Muscle of leg (tissue), 11 donors: ENCODE results near the gene RHOB. TPM values are rescaled to one million over a fixed set of nuclear protein-coding genes. Genes with fewer than 3 reads are reported as not detected.

Experiments used
- DNase-seq: peaks from one replicate; pipeline ENCODE4 v3.0.0; 2013
- H3K27ac ChIP-seq: one replicate; pipeline ENCODE4 v1.5.1; 2013; ENCODE audit warnings: mild to moderate bottlenecking, low read length, control low read depth
- H3K27me3 ChIP-seq: one replicate; pipeline ENCODE4 v1.6.1; 2013; ENCODE audit warnings: low read length; ENCODE audit not compliant: control insufficient read depth, insufficient read depth
- H3K36me3 ChIP-seq: one replicate; pipeline ENCODE4 v1.6.1; 2013; ENCODE audit warnings: low read length; ENCODE audit not compliant: control insufficient read depth, insufficient read depth
- H3K4me1 ChIP-seq: one replicate; pipeline ENCODE4 v1.6.1; 2013; ENCODE audit warnings: low read length; ENCODE audit not compliant: control insufficient read depth, insufficient read depth
- H3K4me3 ChIP-seq: one replicate; pipeline ENCODE4 v1.5.1; 2013; ENCODE audit warnings: low read length, control low read depth
- H3K9me3 ChIP-seq: replicated peaks from 2 replicates; pipeline ENCODE4 v1.6.1; 2013; ENCODE audit warnings: low read depth, low read length; ENCODE audit not compliant: control insufficient read depth
- WGBS: methylation state at CpG from one replicate; pipeline ENCODE4 v1.1.5; 2013; ENCODE audit warnings: missing lambda C conversion rate; ENCODE audit not compliant: insufficient coverage; 5-methylcytosine and 5-hydroxymethylcytosine counted together
- polyA plus RNA-seq, 8 donors: library from polyadenylated mRNA; unstranded; fragments of 120-200 nt; gene quantifications; one replicate each; pipeline versions ENCODE4 v1.2.1 to v1.2.3, GENCODE V29; 2013; ENCODE audit warnings: inconsistent platforms in 1 of 8, low replicate concordance in 1 of 8; ENCODE audit not compliant: insufficient read length in 8 of 8, insufficient read depth in 1 of 8
- total RNA-seq: library from RNA; stranded (reverse); fragments of 120-200 nt; gene quantifications from one replicate; pipeline ENCODE4 v1.2.4, GENCODE V29; 2013

RHOB gene
- total and polyA plus RNA-seq, 9 donors = 90.9 to 174 (median 135) TPM

- H3K4me3 ChIP-seq = no peak overlapping the region
- H3K4me1 ChIP-seq = peaks cover 25% of the 10 kb centered on the region
- 61% methylated on average over 3 of the region's 7 CpGs for WGBS
- no peak for DNase-seq
- H3K9me3 ChIP-seq = no peaks in the 10 kb centered on the region
- H3K27ac ChIP-seq = no peak overlapping the region
- peaks cover 11% of the 10 kb centered on the region for H3K36me3 ChIP-seq
- peaks cover 4% of the 10 kb centered on the region for H3K27me3 ChIP-seq
These were observed 5.1 kb downstream of the RHOB start for GRCh38 chr2:20451761-20452499.

DNA sequence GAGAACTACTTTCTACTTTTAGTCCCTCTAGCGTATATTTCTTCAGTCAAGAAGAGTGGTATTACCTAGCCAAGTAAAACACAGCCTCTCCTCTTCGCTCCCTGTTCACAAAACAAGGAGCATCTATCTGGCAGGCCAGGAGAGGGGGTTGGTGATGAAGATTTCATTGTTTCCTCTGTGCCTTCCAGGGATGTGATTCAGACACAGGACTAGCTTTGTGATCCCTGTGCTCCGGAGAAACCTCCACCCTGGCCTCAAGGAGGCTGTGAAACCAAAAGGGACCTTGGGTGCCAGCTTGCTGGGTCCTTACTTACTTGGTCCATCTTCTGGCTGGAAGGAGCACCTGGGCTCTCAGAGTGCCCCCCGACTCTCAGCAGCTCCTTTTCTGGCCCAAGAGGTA is 5.7 kb downstream of the RHOB start:
- peaks cover 4% of the 10 kb centered on the region for H3K27me3 ChIP-seq
- 81% methylated on average over 2 of the region's 4 CpGs for WGBS
- peaks cover 11% of the 10 kb centered on the region for H3K36me3 ChIP-seq
- no peak overlapping the region for H3K4me3 ChIP-seq
- H3K27ac ChIP-seq = no peak overlapping the region
- peaks cover 28% of the 10 kb centered on the region for H3K4me1 ChIP-seq
- H3K9me3 ChIP-seq = no peaks in the 10 kb centered on the region
- peak; percentile 58 for DNase-seq

GRCh38 chr2:20453087-20453486 is 6.2 kb downstream of the RHOB start:
- WGBS = 100% methylated on average over 2 of the region's 3 CpGs
- peaks cover 28% of the 10 kb centered on the region for H3K4me1 ChIP-seq
- no peak for DNase-seq
- peaks cover 4% of the 10 kb centered on the region for H3K27me3 ChIP-seq
- no peak overlapping the region for H3K27ac ChIP-seq
- no peak overlapping the region for H3K4me3 ChIP-seq
- peaks cover 7% of the 10 kb centered on the region for H3K36me3 ChIP-seq
- H3K9me3 ChIP-seq = no peaks in the 10 kb centered on the region

DNA sequence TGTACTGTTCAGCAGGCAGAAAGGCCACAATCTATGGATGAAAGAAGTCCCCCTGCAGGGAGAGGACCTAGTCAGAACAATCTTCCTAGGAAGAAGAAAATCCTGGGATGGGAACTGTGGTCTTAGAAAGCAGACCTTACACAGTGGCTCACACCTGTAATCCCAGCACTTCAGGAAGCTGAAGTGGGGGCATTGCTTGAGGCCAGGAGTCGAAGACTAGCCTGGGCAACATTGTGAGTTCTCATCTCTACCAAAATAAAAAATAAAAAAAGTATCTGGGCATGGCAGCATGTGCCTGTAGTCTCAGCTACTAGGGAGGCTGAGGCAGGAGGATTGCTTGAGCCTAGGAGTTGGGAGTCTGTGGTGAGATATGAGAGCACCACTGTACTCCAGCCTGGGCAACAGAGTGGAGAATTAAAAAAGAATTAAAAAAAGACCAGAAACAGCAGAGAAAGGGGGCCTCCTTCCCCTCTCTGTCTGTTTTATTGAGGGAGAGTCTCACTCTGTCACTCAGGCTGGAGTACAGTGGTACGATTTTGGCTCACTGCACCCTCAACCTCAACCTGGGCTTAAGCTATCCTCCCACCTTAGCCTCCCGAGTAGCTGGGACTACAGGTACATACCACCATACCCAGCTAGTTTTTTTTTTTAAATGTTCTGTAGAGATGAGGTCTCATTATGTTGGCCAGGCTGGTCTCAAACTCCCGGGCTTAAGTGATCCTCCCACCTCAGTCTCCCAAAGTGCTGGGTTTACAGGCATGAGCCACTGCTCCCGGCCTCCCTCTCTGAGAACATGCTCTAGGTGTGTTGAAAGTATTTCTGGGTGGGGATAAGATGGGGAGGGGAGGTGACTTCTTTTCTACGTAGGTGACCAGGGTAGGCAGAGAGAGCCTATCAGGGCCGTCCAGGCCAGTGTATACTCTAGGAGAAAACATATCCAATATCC is 7.4 kb downstream of the RHOB start:
- H3K27me3 ChIP-seq = peaks cover 4% of the 10 kb centered on the region
- no CpG with 5 or more reads among the region's 7 CpGs for WGBS
- no peak overlapping the region for H3K4me3 ChIP-seq
- no peak overlapping the region for H3K27ac ChIP-seq
- H3K4me1 ChIP-seq = peaks cover 28% of the 10 kb centered on the region
- no peaks in the 10 kb centered on the region for H3K9me3 ChIP-seq
- no peak for DNase-seq
- H3K36me3 ChIP-seq = peaks cover 3% of the 10 kb centered on the region

DNA sequence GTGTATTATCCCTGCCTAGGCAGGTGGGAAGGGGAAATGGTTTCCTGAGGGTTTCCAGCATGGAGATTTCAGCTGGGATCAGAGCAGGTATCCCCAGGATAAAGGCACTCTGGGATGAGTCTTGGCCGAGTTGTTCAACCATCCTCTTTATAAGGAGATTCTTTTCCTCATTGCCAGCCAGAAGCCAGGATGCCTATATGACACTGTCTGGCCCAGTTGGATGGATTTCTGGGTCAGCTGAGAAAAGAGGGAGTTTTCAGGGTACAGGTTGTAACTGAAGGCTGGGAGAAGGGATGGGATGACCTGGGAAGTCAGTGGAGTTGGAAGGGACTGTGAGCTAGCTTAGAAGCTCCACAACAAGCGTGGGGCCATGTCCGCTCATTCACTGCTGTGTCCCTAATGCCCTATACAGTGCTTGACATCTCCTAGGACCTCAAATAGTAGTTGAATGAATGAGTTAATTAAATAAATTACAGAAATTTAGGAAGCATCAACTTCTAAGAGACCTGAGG is 8.3 kb downstream of the RHOB start:
- DNase-seq = no peak
- no peaks in the 10 kb centered on the region for H3K36me3 ChIP-seq
- no peaks in the 10 kb centered on the region for H3K9me3 ChIP-seq
- H3K27me3 ChIP-seq = peaks cover 4% of the 10 kb centered on the region
- H3K27ac ChIP-seq = no peak overlapping the region
- peaks cover 20% of the 10 kb centered on the region for H3K4me1 ChIP-seq
- no CpG with 5 or more reads among the region's 3 CpGs for WGBS
- H3K4me3 ChIP-seq = no peak overlapping the region

DNA sequence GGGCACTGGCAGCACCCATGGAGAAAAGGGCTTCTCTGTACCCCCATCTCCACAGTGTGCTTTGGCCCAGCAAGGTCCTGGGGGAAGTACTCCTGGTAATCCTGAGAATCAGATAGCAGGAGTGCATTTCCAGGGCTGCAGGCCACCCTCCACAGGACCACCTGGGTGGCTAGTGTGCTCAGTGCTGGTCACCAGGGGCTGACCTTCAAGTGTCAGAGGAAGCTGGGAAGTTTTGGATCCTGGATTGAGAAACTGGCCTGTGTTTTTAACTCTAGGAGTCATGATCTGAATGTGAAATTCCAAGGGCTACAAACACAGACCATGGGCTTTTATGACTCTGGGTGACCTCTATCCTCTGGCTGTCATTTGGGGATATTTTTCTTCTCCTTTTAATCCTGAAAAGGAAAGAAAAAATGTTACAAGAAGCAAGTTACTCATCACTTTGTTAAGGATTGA is 9.3 kb downstream of the RHOB start:
- H3K9me3 ChIP-seq = no peaks in the 10 kb centered on the region
- no peaks in the 10 kb centered on the region for H3K36me3 ChIP-seq
- DNase-seq = no peak
- H3K4me1 ChIP-seq = peaks cover 12% of the 10 kb centered on the region
- H3K4me3 ChIP-seq = no peak overlapping the region
- H3K27ac ChIP-seq = no peak overlapping the region
- peaks cover 4% of the 10 kb centered on the region for H3K27me3 ChIP-seq

GRCh38 chr2:20456636-20457426 is 10.0 kb downstream of the RHOB start:
- Histone ChIP-seq H3K9me3 (no peaks in the 10 kb centered on the region), H3K4me3 (no peak overlapping the region), H3K36me3 (no peaks in the 10 kb centered on the region), H3K27ac (no peak overlapping the region), H3K27me3 (peaks cover 4% of the 10 kb centered on the region), H3K4me1 (peaks cover 7% of the 10 kb centered on the region)
- no CpG with 5 or more reads among the region's 3 CpGs for WGBS
- no peak for DNase-seq

GRCh38 chr2:20457661-20458630 is 11.1 kb downstream of the RHOB start:
- peaks cover 3% of the 10 kb centered on the region for H3K4me1 ChIP-seq
- WGBS = 96% methylated on average over 2 of the region's 10 CpGs
- H3K36me3 ChIP-seq = no peaks in the 10 kb centered on the region
- H3K9me3 ChIP-seq = no peaks in the 10 kb centered on the region
- H3K4me3 ChIP-seq = no peak overlapping the region
- peaks cover 4% of the 10 kb centered on the region for H3K27me3 ChIP-seq
- no peak for DNase-seq
- no peak overlapping the region for H3K27ac ChIP-seq
